HUES64 (cell line): ENCODE results near the gene RSRP1.
A peak's percentile ranks its signal among the peaks of the same experiment; 100 is the strongest.
"Not testable (repeated sequence)": the region's sequence is repeated elsewhere in the genome, so short reads cannot be mapped to it uniquely, and the experiment has no call there.

Experiments used
- H3K27ac ChIP-seq: 2 replicates; pipeline ENCODE4 v1.7.0; 2013; ENCODE audit warnings: low read depth, low read length, inconsistent platforms
- H3K27me3 ChIP-seq: 2 replicates; pipeline ENCODE4 v1.6.1; 2013; ENCODE audit warnings: mild to moderate bottlenecking, low read length; ENCODE audit not compliant: insufficient read depth
- H3K36me3 ChIP-seq: 2 replicates; pipeline ENCODE4 v1.6.1; 2013; ENCODE audit warnings: mild to moderate bottlenecking, low read length; ENCODE audit not compliant: insufficient read depth
- H3K4me1 ChIP-seq: 2 replicates; pipeline ENCODE4 v1.6.1; 2013; ENCODE audit warnings: mild to moderate bottlenecking, low read length, moderate library complexity; ENCODE audit not compliant: insufficient read depth
- H3K4me3 ChIP-seq: 2 replicates; pipeline ENCODE4 v1.5.1; 2013; ENCODE audit warnings: mild to moderate bottlenecking, low read length, moderate library complexity
- H3K9ac ChIP-seq: 2 replicates; pipeline ENCODE4 v1.6.1; 2013; ENCODE audit warnings: mild to moderate bottlenecking, low read depth, low read length
- H3K9me3 ChIP-seq: 2 replicates; pipeline ENCODE4 v1.6.1; 2013; ENCODE audit warnings: low read depth, low read length; ENCODE audit not compliant: insufficient read depth
- WGBS: fragments of 150-250, 120-280 bp; methylation state at CpG from one replicate; pipeline ENCODE4 v1.1.7; 2013; ENCODE audit warnings: missing lambda C conversion rate; 5-methylcytosine and 5-hydroxymethylcytosine counted together

Gene RSRP1

GRCh38 chr1:25277295-25277694 is 30.0 kb upstream of the RSRP1 start:
- H3K9ac ChIP-seq, H3K27me3 ChIP-seq, H3K9me3 ChIP-seq, H3K36me3 ChIP-seq, H3K4me1 ChIP-seq, H3K4me3 ChIP-seq, H3K27ac ChIP-seq: not testable (repeated sequence)
- 91% methylated on average over 1 of the region's 1 CpG for WGBS

GRCh38 chr1:25275648-25276047 is 28.4 kb upstream of the RSRP1 start:
- H3K4me3 ChIP-seq, H3K27ac ChIP-seq, H3K36me3 ChIP-seq, H3K9me3 ChIP-seq, H3K27me3 ChIP-seq, H3K4me1 ChIP-seq, H3K9ac ChIP-seq: not testable (repeated sequence)
- 94% methylated on average over 2 of the region's 4 CpGs for WGBS

GRCh38 chr1:25272238-25272637 is 25.0 kb upstream of the RSRP1 start, which contains the start of gene RHD:
Gene RHD (plus strand): TSS chr1:25272509. CDS start chr1:25272548, 39 bp downstream.
- WGBS = 67% methylated on average over 6 of the region's 8 CpGs
- H3K4me3 ChIP-seq, H3K9ac ChIP-seq: not testable (repeated sequence)

GRCh38 chr1:25268143-25268760 is 21.0 kb upstream of the RSRP1 start:
- H3K27ac ChIP-seq, H3K36me3 ChIP-seq, H3K9ac ChIP-seq, H3K4me1 ChIP-seq, H3K9me3 ChIP-seq, H3K27me3 ChIP-seq: not testable (repeated sequence)
- WGBS = 62% methylated on average over 12 of the region's 14 CpGs
- H3K4me3 ChIP-seq = peak overlapping the region; percentile 54

More at GRCh38 chr1:25272238-25272637, 25.0 kb upstream of the RSRP1 start, which contains the start of gene RHD:
- H3K27me3 ChIP-seq, H3K4me1 ChIP-seq, H3K9me3 ChIP-seq, H3K36me3 ChIP-seq: not testable (repeated sequence)
- H3K27ac ChIP-seq = peak within 1 kb of the TSS; percentile 49; the same call in 1 of the 2 replicates

DNA sequence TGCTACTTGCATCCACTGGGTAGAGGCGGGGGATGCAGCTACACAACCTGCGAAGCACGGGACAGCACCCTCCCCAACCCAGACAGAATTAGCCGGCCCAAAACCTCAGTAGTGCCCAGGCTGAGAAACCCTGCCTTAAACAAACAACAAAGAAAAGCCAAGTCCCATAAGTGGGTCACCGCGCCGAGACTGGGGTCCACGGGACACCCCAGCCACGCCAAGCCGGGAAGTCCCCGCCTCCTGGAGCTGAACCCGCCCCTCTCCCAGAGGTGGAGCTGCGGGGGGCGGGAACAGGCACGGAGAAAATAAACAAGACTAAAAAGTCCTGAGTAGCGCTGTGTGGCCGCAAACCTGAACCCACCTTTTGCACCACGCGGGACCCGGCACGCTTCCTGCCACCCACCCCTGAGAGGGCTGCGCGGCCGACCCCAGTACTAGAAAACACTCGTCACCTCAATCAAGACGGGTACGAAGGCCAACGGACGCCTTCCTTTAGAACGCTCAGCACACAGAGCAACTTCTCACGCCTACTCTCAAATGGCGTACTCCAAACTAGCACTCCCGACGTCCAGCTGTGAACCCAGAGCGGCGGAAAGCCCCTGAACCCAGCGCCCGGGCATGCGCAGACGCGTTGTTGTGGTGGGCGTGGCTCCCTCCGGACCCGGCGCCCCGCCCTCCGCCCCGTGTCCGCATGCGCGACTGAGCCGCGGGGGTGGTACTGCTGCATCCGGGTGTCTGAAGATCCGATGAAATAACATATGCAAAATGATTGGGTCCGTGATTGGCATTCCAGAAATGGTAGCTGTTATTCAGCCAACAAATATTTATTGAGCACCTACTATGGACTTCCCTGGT is 20.3 kb upstream of the RSRP1 start:
- Histone ChIP-seq H3K27ac (peak overlapping the region; percentile 87; the same call in 1 of the 2 replicates), H3K9ac (peak overlapping the region; percentile 52; the same call in 1 of the 2 replicates), H3K4me3 (peak overlapping the region; percentile 54)
- H3K4me1 ChIP-seq, H3K9me3 ChIP-seq, H3K36me3 ChIP-seq, H3K27me3 ChIP-seq: not testable (repeated sequence)
- 0% methylated on average over 29 of the region's 56 CpGs for WGBS

GRCh38 chr1:25266554-25267287 is 19.5 kb upstream of the RSRP1 start:
- Histone ChIP-seq H3K4me3 (peak overlapping the region; percentile 70), H3K9ac (peak overlapping the region; percentile 63)
- not testable (repeated sequence) for H3K4me1 ChIP-seq, H3K27me3 ChIP-seq, H3K27ac ChIP-seq, H3K9me3 ChIP-seq, H3K36me3 ChIP-seq
- under 1% methylated on average over 24 of the region's 45 CpGs for WGBS

- 95% methylated on average over 2 of the region's 3 CpGs for WGBS
- H3K9ac ChIP-seq, H3K36me3 ChIP-seq, H3K27ac ChIP-seq, H3K4me3 ChIP-seq, H3K27me3 ChIP-seq, H3K9me3 ChIP-seq, H3K4me1 ChIP-seq: not testable (repeated sequence)
Observed at GRCh38 chr1:25260336-25260735, 13.1 kb upstream of the RSRP1 start.

GRCh38 chr1:25259813-25260212 is 12.6 kb upstream of the RSRP1 start:
- H3K36me3 ChIP-seq, H3K27me3 ChIP-seq, H3K9me3 ChIP-seq, H3K4me1 ChIP-seq, H3K27ac ChIP-seq, H3K4me3 ChIP-seq, H3K9ac ChIP-seq: not testable (repeated sequence)
- 92% methylated on average over 2 of the region's 7 CpGs for WGBS

- Histone ChIP-seq H3K36me3 (no peaks in the 10 kb centered on the region), H3K9me3 (no peaks in the 10 kb centered on the region), H3K9ac (no peak overlapping the region), H3K27me3 (no peaks in the 10 kb centered on the region), H3K27ac (no peak overlapping the region), H3K4me1 (peaks cover 13% of the 10 kb centered on the region), H3K4me3 (no peak overlapping the region)
- WGBS = no CpG with 5 or more reads among the region's 1 CpG
Observed at GRCh38 chr1:25257196-25257595, 9.9 kb upstream of the RSRP1 start.

- Histone ChIP-seq H3K4me1 (peaks cover 13% of the 10 kb centered on the region), H3K4me3 (no peak overlapping the region), H3K36me3 (no peaks in the 10 kb centered on the region), H3K9ac (no peak overlapping the region), H3K27ac (no peak overlapping the region), H3K9me3 (no peaks in the 10 kb centered on the region), H3K27me3 (no peaks in the 10 kb centered on the region)
- 90% methylated on average over 5 of the region's 5 CpGs for WGBS
Observed at GRCh38 chr1:25256578-25256965, 9.3 kb upstream of the RSRP1 start.
